GM23248 (cell line): Measurements from ENCODE around the gene ASNS.

Experiments used
- EZH2 ChIP-seq: fragments of 200-600 bp; sonication (generic); IDR thresholded peaks from 2 replicates; pipeline ENCODE4 v1.6.1; 2018; ENCODE audit warnings: antibody characterized with exemption, mild to moderate bottlenecking; ENCODE audit not compliant: insufficient read depth, poor library complexity, severe bottlenecking
- EZH2phosphoT487 ChIP-seq: fragments of 200-600 bp; sonication (generic); IDR thresholded peaks from 2 replicates; pipeline ENCODE4 v1.6.1; 2018; ENCODE audit warnings: antibody characterized with exemption, moderate library complexity, mild to moderate bottlenecking, low read depth; ENCODE audit not compliant: insufficient read depth

- no peak for TF ChIP-seq EZH2phosphoT487
- no peak for TF ChIP-seq EZH2
These were observed 26.5 kb downstream of the ASNS start for GRCh38 chr7:97845622-97846203.
